GM23338 (cell line): Measurements from ENCODE around the gene FZD7. TPM values are rescaled to one million over a fixed set of nuclear protein-coding genes. Genes with fewer than 3 reads are reported as not detected.

ENCODE experiments used
- ATAC-seq: fragments of 200-7000 bp; cut with Tn5 transposase; 3 replicates; pipeline ENCODE4 v1.9.1; 2020
- DNase-seq: peaks from one replicate; pipeline ENCODE4 v3.0.0-alpha.2; 2015; ENCODE audit warnings: low spot score
- H2AFZ ChIP-seq: fragments of 200-600 bp; sonication (generic); 2 replicates; pipeline ENCODE4 v1.8.0; 2016; ENCODE audit warnings: antibody characterized with exemption, mild to moderate bottlenecking, moderate library complexity
- H3F3A ChIP-seq: fragments of 200-600 bp; sonication (generic); replicated peaks from 2 replicates; pipeline ENCODE4 v1.8.0; 2017; ENCODE audit warnings: antibody characterized with exemption, mixed run types, low read depth
- H3K27ac ChIP-seq: fragments of 200-600 bp; sonication (generic); 2 replicates; pipeline ENCODE4 v1.6.1; 2016; ENCODE audit warnings: low read depth
- H3K27me3 ChIP-seq: fragments of 200-600 bp; sonication (generic); 2 replicates; pipeline ENCODE4 v1.8.0; 2016; ENCODE audit warnings: mild to moderate bottlenecking, mixed run types, moderate library complexity; ENCODE audit not compliant: insufficient read depth
- H3K36me3 ChIP-seq: fragments of 200-600 bp; sonication (generic); 2 replicates; pipeline ENCODE4 v1.8.0; 2016; ENCODE audit warnings: mild to moderate bottlenecking; ENCODE audit not compliant: insufficient read depth
- H3K4me1 ChIP-seq: fragments of 200-600 bp; sonication (generic); 2 replicates; pipeline ENCODE4 v1.8.0; 2016; ENCODE audit warnings: mild to moderate bottlenecking, moderate library complexity; ENCODE audit not compliant: insufficient read depth
- H3K4me2 ChIP-seq: fragments of 200-600 bp; sonication (generic); 2 replicates; pipeline ENCODE4 v1.7.1; 2017; ENCODE audit warnings: mixed run types
- H3K4me3 ChIP-seq: fragments of 200-600 bp; sonication (generic); 2 replicates; pipeline ENCODE4 v1.6.1; 2016; ENCODE audit warnings: mixed run types
- H3K79me2 ChIP-seq: fragments of 200-600 bp; sonication (generic); replicated peaks from 2 replicates; pipeline ENCODE4 v1.8.0; 2017; ENCODE audit warnings: mild to moderate bottlenecking; ENCODE audit not compliant: insufficient read depth
- H3K9me2 ChIP-seq: fragments of 200-600 bp; sonication (generic); 2 replicates; pipeline ENCODE4 v1.8.0; 2017; ENCODE audit not compliant: insufficient read depth
- H4K20me1 ChIP-seq: fragments of 200-600 bp; sonication (generic); replicated peaks from 2 replicates; pipeline ENCODE4 v1.8.0; 2017; ENCODE audit warnings: mild to moderate bottlenecking; ENCODE audit not compliant: insufficient read depth
- H3K27ac Mint-ChIP-seq: 2 replicates; pipeline ENCODE4 v1.8.0; 2020; ENCODE audit warnings: inconsistent platforms, mild to moderate bottlenecking, moderate library complexity, mixed read lengths
- H3K27me3 Mint-ChIP-seq: 3 replicates; pipeline ENCODE4 v1.8.0; 2022; ENCODE audit warnings: low read depth, mild to moderate bottlenecking, moderate library complexity, mixed read lengths, inconsistent platforms; ENCODE audit not compliant: insufficient read depth, poor library complexity
- H3K36me3 Mint-ChIP-seq: 3 replicates; pipeline ENCODE4 v1.8.0; 2021; ENCODE audit warnings: low read depth, mild to moderate bottlenecking, inconsistent platforms, moderate library complexity, mixed read lengths
- H3K4me1 Mint-ChIP-seq: 3 replicates; pipeline ENCODE4 v1.8.0; 2020; ENCODE audit warnings: mild to moderate bottlenecking, inconsistent platforms, mixed read lengths
- H3K4me3 Mint-ChIP-seq: 3 replicates; pipeline ENCODE4 v1.8.0; 2021; ENCODE audit warnings: moderate library complexity, mild to moderate bottlenecking, inconsistent platforms, mixed read lengths
- H3K9me3 Mint-ChIP-seq: 3 replicates; pipeline ENCODE4 v1.8.0; 2020; ENCODE audit warnings: moderate library complexity, mild to moderate bottlenecking, inconsistent platforms, mixed read lengths
- CREB1 ChIP-seq: fragments of 250-450 bp; sonication (Bioruptor Pico); IDR thresholded peaks from 2 replicates; pipeline ENCODE4 v1.5.0; 2020; ENCODE audit warnings: low read depth, mild to moderate bottlenecking, moderate library complexity
- CTCF ChIP-seq, 2 experiments: fragments of 200-600 bp in 1 of 2; sonication (generic) in 1 of 2; conservative IDR thresholded peaks; 2 replicates each; pipeline versions ENCODE4 v1.5.1 to v1.6.1; 2016 to 2017; ENCODE audit warnings: antibody characterized with exemption in 2 of 2, low read depth in 2 of 2, mild to moderate bottlenecking in 2 of 2, moderate library complexity in 1 of 2
- ETS1 ChIP-seq: IDR thresholded peaks from 2 replicates; pipeline ENCODE4 v1.6.1; 2016; ENCODE audit warnings: antibody characterized with exemption
- EZH2 ChIP-seq: fragments of 200-600 bp; sonication (generic); IDR thresholded peaks from one replicate; pipeline ENCODE4 v1.8.0; 2017; ENCODE audit warnings: antibody characterized with exemption, mild to moderate bottlenecking, low read depth; ENCODE audit not compliant: unreplicated experiment
- EZH2phosphoT487 ChIP-seq: fragments of 200-600 bp; sonication (generic); IDR thresholded peaks from one replicate; pipeline ENCODE4 v1.8.1; 2018; ENCODE audit warnings: antibody characterized with exemption; ENCODE audit not compliant: unreplicated experiment
- JUNB ChIP-seq: IDR thresholded peaks from one replicate; pipeline ENCODE4 v1.6.1; 2016; ENCODE audit warnings: antibody characterized with exemption; ENCODE audit not compliant: unreplicated experiment
- NANOG ChIP-seq: IDR thresholded peaks from 2 replicates; pipeline ENCODE4 v1.6.1; 2016; ENCODE audit warnings: antibody characterized with exemption, borderline replicate concordance
- REST ChIP-seq: IDR thresholded peaks from one replicate; pipeline ENCODE4 v1.6.1; 2018; ENCODE audit warnings: antibody characterized with exemption; ENCODE audit not compliant: unreplicated experiment
- STAT1 ChIP-seq: IDR thresholded peaks from one replicate; pipeline ENCODE4 v1.6.1; 2016; ENCODE audit warnings: antibody characterized with exemption; ENCODE audit not compliant: unreplicated experiment
- ZNF114 ChIP-seq: fragments of 250-450 bp; sonication (Bioruptor Pico); IDR thresholded peaks from 2 replicates; pipeline ENCODE4 v1.5.0; 2020; ENCODE audit warnings: mild to moderate bottlenecking, moderate library complexity
- polyA plus RNA-seq: library from polyadenylated mRNA; unstranded; fragments of >200 nt; fragmentation: Nextera tagmentation; extraction: Ambion mirVana; gene quantifications from 2 replicates; pipeline ENCODE4 v1.2.1, GENCODE V29; 2016
- total RNA-seq: library from RNA; depleted of rRNA; stranded (reverse); fragments of >200 nt; shearing (Covaris generic); gene quantifications from 2 replicates; pipeline ENCODE4 v1.2.3, GENCODE V29; 2014
- TF ChIP-seq, protein P1 (sequence below): fragments of 250-450 bp; sonication (Bioruptor Pico); IDR thresholded peaks from 2 replicates; pipeline ENCODE4 v1.5.0; 2020; ENCODE audit warnings: mild to moderate bottlenecking, moderate library complexity

Gene FZD7
- total and polyA plus RNA-seq, 2 experiments from 2014 or later, result 164 to 435 TPM

DNA sequence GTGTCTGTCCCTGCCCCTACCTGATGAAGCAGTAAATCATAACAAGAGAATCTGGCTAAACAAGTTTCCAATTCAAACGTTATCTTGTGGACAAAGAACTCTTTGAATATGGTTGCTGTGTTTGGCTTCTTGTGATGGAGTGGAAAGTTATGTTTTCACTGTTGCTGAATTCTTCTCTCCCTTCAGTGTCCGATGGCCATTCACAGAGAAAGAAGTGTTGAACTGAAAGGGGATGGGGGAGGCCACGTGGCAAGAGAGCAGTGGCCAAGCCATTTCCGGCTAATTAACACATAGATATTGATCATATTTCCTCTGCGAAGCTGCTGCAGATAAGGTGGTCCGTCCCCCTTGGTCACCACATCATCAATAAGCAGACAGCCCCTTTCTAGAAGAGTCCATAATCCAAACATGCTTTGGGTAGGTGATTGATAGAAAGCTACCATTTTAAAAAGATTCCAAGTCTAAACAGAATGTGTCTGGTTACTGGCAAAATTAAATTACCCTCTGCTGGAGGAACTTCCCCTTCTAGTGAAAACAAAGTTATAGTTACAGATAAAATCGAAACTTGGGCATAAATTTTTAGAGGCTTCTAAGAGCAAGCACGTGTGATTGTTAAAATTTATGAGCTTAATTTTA lies 36.9 kb upstream of the FZD7 start:
- Histone ChIP-seq H3K36me3 (no peaks in the 10 kb centered on the region), H3K4me2 (peak overlapping the region; percentile 24), H3K9me2 (no peaks in the 10 kb centered on the region), H3K4me3 (0 out of 2 replicates have a peak overlapping the region, but pooled peaks have one; percentile 3), H3K27me3 (no peaks in the 10 kb centered on the region), H3K27ac (peak overlapping the region; percentile 88), H3K79me2 (no peaks in the 10 kb centered on the region), H4K20me1 (no peaks in the 10 kb centered on the region), H2AFZ (no peak overlapping the region), H3F3A (no peaks in the 10 kb centered on the region), H3K4me1 (peaks cover 36% of the 10 kb centered on the region)
- ATAC-seq (no peak), DNase-seq (no peak)
- peak overlapping the region; percentile 54; the same call in 1 of the 2 replicates for H3K27ac Mint-ChIP-seq
- TF ChIP-seq STAT1 (no peak), EZH2phosphoT487 (no peak), JUNB (no peak), REST (no peak), CTCF (conservative IDR thresholded peaks at IDR 0.05; ENCODE audit: low read depth in 2 of 2) (no peak), CREB1 (CRISPR knock-in tag) (no peak), NANOG (no peak), ETS1 (no peak), ZNF114 (CRISPR knock-in tag) (no peak), EZH2 (no peak)
- TF ChIP-seq, protein P1, sequence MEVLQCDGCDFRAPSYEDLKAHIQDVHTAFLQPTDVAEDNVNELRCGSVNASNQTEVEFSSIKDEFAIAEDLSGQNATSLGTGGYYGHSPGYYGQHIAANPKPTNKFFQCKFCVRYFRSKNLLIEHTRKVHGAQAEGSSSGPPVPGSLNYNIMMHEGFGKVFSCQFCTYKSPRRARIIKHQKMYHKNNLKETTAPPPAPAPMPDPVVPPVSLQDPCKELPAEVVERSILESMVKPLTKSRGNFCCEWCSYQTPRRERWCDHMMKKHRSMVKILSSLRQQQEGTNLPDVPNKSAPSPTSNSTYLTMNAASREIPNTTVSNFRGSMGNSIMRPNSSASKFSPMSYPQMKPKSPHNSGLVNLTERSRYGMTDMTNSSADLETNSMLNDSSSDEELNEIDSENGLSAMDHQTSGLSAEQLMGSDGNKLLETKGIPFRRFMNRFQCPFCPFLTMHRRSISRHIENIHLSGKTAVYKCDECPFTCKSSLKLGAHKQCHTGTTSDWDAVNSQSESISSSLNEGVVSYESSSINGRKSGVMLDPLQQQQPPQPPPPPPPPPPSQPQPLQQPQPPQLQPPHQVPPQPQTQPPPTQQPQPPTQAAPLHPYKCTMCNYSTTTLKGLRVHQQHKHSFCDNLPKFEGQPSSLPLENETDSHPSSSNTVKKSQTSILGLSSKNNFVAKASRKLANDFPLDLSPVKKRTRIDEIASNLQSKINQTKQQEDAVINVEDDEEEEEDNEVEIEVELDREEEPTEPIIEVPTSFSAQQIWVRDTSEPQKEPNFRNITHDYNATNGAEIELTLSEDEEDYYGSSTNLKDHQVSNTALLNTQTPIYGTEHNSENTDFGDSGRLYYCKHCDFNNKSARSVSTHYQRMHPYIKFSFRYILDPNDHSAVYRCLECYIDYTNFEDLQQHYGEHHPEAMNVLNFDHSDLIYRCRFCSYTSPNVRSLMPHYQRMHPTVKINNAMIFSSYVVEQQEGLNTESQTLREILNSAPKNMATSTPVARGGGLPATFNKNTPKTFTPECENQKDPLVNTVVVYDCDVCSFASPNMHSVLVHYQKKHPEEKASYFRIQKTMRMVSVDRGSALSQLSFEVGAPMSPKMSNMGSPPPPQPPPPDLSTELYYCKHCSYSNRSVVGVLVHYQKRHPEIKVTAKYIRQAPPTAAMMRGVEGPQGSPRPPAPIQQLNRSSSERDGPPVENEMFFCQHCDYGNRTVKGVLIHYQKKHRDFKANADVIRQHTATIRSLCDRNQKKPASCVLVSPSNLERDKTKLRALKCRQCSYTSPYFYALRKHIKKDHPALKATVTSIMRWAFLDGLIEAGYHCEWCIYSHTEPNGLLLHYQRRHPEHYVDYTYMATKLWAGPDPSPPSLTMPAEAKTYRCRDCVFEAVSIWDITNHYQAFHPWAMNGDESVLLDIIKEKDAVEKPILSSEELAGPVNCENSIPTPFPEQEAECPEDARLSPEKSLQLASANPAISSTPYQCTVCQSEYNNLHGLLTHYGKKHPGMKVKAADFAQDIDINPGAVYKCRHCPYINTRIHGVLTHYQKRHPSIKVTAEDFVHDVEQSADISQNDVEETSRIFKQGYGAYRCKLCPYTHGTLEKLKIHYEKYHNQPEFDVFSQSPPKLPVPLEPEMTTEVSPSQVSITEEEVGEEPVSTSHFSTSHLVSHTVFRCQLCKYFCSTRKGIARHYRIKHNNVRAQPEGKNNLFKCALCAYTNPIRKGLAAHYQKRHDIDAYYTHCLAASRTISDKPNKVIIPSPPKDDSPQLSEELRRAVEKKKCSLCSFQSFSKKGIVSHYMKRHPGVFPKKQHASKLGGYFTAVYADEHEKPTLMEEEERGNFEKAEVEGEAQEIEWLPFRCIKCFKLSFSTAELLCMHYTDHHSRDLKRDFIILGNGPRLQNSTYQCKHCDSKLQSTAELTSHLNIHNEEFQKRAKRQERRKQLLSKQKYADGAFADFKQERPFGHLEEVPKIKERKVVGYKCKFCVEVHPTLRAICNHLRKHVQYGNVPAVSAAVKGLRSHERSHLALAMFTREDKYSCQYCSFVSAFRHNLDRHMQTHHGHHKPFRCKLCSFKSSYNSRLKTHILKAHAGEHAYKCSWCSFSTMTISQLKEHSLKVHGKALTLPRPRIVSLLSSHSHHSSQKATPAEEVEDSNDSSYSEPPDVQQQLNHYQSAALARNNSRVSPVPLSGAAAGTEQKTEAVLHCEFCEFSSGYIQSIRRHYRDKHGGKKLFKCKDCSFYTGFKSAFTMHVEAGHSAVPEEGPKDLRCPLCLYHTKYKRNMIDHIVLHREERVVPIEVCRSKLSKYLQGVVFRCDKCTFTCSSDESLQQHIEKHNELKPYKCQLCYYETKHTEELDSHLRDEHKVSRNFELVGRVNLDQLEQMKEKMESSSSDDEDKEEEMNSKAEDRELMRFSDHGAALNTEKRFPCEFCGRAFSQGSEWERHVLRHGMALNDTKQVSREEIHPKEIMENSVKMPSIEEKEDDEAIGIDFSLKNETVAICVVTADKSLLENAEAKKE (CRISPR knock-in tag), result no peak
- H3K9me3 Mint-ChIP-seq, result no peaks in the 10 kb centered on the region
- peak overlapping the region; percentile 54; the same call in 2 of the 3 replicates for H3K4me3 Mint-ChIP-seq
- peaks cover 56% of the 10 kb centered on the region for H3K4me1 Mint-ChIP-seq
- H3K36me3 Mint-ChIP-seq, result no peaks in the 10 kb centered on the region; the same call in 2 of the 3 replicates
- H3K27me3 Mint-ChIP-seq, result peaks cover 17% of the 10 kb centered on the region
